ENCODE measurements around the gene VPS33B. TPM values are rescaled to one million over a fixed set of nuclear protein-coding genes. Genes with fewer than 3 reads are reported as not detected.

The VPS33B gene
- total RNA-seq, 1 donor from 2014 or later = 4.8 TPM

GRCh38 chr15:90966262-90966661, 56.1 kb downstream of the VPS33B start:
- TF ChIP-seq CTCF (IDR thresholded peaks at IDR 0.05; ENCODE audit: borderline replicate concordance) = no peak
- intact Hi-C loops (cut with micrococcal nuclease) = no loop called here
- H3K4me3 ChIP-seq = no peak overlapping the region
- H3K27me3 ChIP-seq (ENCODE audit: low read depth) = no peaks in the 10 kb centered on the region
- no peak for DNase-seq
- no peaks in the 10 kb centered on the region for H3K9me3 ChIP-seq (replicated peaks)
- H3K4me1 ChIP-seq = peaks cover 3% of the 10 kb centered on the region
- H3K27ac ChIP-seq (replicated peaks) = no peak overlapping the region
- H3K36me3 ChIP-seq = peaks cover 46% of the 10 kb centered on the region

- Histone ChIP-seq H3K4me3 (no peak overlapping the region), H3K27ac (replicated peaks) (no peak overlapping the region), H3K9me3 (replicated peaks) (no peaks in the 10 kb centered on the region), H3K36me3 (peaks cover 60% of the 10 kb centered on the region), H3K27me3 (ENCODE audit: low read depth) (no peaks in the 10 kb centered on the region), H3K4me1 (peaks cover 43% of the 10 kb centered on the region)
- TF ChIP-seq CTCF (IDR thresholded peaks at IDR 0.05; ENCODE audit: borderline replicate concordance) = no peak
- no peak for DNase-seq
- intact Hi-C loops (cut with micrococcal nuclease) = no loop called here
These were observed 60.4 kb downstream of the VPS33B start for GRCh38 chr15:90962021-90962420.

GRCh38 chr15:90960298-90961091, 61.9 kb downstream of the VPS33B start:
- intact Hi-C loops (cut with micrococcal nuclease) = no loop called here
- peak overlapping the region; percentile 71 for H3K27ac ChIP-seq (replicated peaks)
- peaks cover 48% of the 10 kb centered on the region for H3K36me3 ChIP-seq
- H3K4me3 ChIP-seq = no peak overlapping the region
- peaks cover 58% of the 10 kb centered on the region for H3K4me1 ChIP-seq
- H3K27me3 ChIP-seq (ENCODE audit: low read depth) = no peaks in the 10 kb centered on the region
- DNase-seq = no peak
- no peak for TF ChIP-seq CTCF (IDR thresholded peaks at IDR 0.05; ENCODE audit: borderline replicate concordance)
- no peaks in the 10 kb centered on the region for H3K9me3 ChIP-seq (replicated peaks)

GRCh38 chr15:90959894-90960293, 62.5 kb downstream of the VPS33B start:
- Histone ChIP-seq H3K27ac (replicated peaks) (peak overlapping the region; percentile 71), H3K9me3 (replicated peaks) (no peaks in the 10 kb centered on the region), H3K4me3 (no peak overlapping the region), H3K27me3 (ENCODE audit: low read depth) (no peaks in the 10 kb centered on the region), H3K4me1 (peaks cover 64% of the 10 kb centered on the region), H3K36me3 (peaks cover 46% of the 10 kb centered on the region)
- DNase-seq = peak; percentile 69
- TF ChIP-seq CTCF (IDR thresholded peaks at IDR 0.05; ENCODE audit: borderline replicate concordance) = no peak
- intact Hi-C loops (cut with micrococcal nuclease) = no loop called here

GRCh38 chr15:90959028-90959595, 63.3 kb downstream of the VPS33B start:
- peaks cover 42% of the 10 kb centered on the region for H3K36me3 ChIP-seq
- no peaks in the 10 kb centered on the region for H3K9me3 ChIP-seq (replicated peaks)
- no peak for TF ChIP-seq CTCF (IDR thresholded peaks at IDR 0.05; ENCODE audit: borderline replicate concordance)
- H3K27ac ChIP-seq (replicated peaks) = peak overlapping the region; percentile 71
- DNase-seq = no peak
- H3K4me3 ChIP-seq = no peak overlapping the region
- no peaks in the 10 kb centered on the region for H3K27me3 ChIP-seq (ENCODE audit: low read depth)
- intact Hi-C loops (cut with micrococcal nuclease) = no loop called here
- peaks cover 71% of the 10 kb centered on the region for H3K4me1 ChIP-seq
